ACHN (cell line): ENCODE results near the gene PCBP3.

ENCODE experiments used
- DNase-seq: peaks from one replicate; pipeline ENCODE4 v3.0.0-alpha.2; 2015
- in situ Hi-C: cut with HindIII; loops from 2 replicates; pipeline ENCODE4 v1.10.0; 2017; ENCODE audit warnings: low sequenced_read_pairs, low pct_ligation_motif_present, low pct_unique_long_range_greater_than_20kb

The PCBP3 gene

DNA sequence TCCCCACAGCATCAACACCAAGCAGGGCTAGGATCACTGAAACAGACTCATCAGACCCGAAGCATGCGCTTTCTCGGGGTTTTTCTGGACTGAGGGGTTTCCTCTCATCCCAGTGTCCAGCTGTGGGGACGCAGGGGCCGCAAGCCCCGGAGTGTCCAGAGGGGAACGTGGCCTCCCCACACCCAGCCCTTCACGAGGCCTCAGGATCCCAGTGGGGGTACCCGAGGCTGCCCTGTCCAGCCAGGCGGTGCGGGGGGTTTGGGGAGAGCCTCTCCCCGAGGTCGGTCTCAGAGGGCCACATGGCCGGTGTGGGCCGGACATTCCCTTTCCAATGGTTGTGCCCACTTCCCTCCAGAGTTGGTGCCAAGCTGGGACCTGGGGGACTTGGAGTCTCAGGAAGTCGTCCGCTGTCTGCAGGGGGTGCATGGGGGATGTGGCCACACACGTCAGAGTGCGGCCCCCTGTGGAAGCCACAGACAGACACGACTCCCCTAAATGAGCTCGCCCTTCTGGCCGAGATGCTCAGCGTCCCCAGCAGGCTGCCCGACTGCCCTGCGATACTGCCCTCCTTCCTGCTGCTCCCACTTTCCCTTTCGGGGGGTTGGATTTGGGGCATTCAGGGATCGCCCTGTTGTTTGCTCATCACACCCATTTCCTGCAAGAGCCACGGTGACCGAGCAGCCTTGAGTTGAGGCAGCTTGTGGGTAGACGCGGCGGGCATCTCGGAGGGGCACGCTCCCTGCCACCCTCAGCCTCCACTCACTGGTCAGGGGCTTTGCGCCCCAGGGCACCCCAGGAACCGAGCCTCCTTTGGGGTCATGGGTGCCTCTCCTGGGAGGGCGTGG is 342.2 kb downstream of the PCBP3 start:
- in situ Hi-C loops, result no loop called here
- DNase-seq, result no peak

DNA sequence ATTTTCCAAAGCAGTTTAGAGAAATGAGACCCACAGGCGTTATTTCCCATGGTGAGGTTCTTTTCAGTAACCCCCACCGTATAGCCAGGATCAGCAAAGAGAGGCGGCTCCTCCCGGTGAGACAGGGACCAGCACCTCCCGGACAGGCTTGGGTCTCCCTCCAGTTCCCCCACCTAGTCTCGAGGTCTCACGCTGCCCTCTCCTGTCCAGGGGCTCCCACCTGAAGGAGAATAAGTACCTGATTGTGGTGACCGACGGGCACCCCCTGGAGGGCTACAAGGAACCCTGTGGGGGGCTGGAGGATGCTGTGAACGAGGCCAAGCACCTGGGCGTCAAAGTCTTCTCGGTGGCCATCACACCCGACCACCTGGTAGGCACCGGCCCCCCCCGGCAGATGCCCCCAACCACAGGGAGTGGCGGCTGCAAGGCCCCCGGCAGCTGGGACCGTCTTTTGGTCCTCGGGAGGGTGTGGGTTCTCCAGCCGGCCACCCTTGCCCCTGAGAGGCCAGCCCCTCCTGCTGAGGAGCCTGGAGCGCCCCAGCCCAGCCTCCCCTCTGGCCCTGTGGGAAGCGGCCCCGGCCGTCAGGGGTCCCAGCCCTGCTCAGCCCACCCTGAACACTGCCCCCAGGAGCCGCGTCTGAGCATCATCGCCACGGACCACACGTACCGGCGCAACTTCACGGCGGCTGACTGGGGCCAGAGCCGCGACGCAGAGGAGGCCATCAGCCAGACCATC is 343.0 kb downstream of the PCBP3 start:
- DNase-seq, result no peak
- in situ Hi-C loops, result no loop called here

DNA sequence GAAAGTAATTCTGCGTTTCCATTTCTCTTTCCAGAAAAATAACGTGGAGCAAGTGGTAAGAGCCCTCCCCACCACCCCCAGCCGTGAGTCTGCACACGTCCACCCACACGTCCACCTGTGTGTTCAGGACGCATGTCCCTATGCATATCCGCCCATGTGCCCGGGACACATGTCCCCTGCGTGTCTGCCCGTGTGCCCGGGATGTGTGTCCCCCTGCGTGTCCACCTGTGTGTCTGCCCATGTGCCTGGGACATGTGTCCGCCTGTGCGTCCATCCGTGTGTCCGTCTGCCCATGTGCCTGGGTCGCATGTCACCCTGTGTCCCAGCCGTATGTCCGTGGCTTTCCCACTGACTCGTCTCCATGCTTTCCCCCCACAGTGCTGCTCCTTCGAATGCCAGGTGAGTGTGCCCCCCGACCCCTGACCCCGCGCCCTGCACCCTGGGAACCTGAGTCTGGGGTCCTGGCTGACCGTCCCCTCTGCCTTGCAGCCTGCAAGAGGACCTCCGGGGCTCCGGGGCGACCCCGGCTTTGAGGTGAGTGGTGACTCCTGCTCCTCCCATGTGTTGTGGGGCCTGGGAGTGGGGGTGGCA is 343.7 kb downstream of the PCBP3 start:
- no peak for DNase-seq
- in situ Hi-C loops, result no loop called here

DNA sequence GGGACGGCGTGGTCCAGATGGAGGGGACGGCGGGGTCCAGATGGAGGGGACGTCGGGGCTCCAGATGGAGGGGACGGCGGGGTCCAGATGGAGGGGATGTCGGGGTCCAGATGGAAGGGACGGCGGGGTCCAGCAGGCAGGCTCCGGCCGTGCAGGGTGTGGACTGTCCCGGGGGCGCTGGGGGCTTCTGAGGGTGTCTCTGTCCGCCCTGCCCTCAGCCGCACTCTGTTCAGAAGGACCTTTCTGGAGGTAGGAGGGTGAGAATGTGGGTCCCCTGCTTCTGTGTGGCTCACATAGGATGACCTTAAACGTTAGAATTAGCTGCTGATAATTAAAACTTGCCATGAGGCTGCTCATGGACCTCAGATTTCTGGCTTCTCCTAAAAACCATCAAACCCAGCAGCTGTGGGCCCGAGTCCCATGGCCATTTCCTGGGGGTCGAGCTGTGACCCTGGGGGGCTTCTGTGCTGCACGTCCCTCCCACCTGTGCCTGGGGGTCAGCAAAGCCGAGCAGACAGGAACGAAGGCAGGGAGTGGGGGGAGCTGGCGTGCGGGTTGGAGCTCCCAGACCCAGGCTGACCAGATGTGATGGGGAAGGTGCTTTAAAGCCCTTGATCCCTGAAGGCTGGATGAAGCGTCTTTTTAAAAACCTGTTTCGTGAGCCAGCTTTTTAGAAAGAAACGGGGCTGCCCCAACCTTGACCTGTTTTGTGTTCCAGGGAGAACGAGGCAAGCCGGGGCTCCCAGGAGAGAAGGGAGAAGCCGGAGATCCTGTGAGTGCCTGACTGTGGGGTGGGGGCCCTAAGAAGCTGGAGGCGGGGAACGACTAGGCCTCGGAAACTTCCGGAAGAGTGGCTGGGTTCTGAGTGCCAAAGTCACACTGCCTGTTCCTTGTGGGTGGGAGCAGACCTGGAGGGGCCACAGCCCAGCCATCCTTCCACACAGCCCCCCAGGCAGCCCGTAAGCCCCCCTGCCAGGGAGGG is 345.1 kb downstream of the PCBP3 start:
- in situ Hi-C loops, result no loop called here
- DNase-seq, result no peak

DNA sequence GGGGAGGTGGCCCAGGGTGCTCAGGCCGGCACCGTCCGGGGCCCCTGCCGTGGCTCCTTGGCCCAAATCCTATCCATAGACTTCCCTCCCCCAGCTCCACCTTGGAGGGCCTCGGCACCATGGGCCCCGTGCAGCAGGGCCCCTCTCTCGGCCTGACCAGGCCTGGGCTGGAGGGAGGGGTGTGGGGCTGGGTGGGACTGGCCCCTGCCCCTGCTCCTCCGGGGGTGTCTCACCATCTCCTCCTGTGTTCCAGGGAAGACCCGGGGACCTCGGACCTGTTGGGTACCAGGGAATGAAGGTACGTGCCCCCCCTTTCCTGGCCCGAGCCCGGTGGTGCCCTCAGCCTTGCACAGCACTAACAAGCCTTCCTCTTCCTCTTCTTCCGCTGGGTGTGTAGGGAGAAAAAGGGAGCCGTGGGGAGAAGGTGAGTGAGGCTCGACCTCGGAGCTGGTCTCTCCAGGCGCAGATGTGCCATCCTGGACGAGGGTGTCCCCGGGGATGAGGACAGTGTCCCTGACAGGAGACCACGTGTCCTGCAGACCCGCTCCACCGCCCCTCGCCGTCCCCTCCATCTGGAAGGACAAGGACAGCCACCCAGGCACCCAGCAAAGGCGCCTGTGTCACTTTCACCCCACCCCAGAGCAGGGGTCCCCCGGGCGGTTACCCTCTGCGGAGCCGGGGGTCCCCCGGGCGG is 346.0 kb downstream of the PCBP3 start:
- in situ Hi-C loops, result no loop called here
- DNase-seq, result no peak

DNA sequence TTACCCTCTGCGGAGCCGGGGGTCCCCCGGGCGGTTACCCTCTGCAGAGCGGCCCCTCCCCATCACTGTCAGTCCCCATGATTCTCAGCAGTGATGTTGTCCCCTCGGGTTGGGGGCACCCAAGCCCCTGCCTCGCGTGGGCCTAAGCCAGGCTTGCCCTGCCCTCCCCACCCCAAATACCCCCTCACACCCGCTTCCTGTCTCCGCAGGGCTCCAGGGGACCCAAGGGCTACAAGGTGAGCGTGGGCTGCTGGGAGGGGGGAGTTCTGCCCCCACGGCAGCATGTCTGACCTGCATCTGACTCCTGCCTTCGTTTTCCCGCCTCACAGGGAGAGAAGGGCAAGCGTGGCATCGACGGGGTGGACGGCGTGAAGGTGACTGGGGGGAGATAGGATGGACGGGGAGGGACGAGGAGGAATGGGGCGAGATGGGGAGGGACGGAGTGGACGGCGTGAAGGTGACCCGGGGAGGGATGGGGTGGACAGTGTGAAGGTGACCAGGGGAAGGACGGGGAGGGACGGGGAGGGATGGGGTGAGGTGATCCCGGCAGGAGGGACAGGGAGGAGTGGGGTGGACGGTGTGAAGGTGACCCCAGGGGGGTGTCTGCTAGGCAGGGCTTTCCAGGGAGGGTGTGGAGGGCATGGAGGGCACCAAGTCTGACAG is 346.7 kb downstream of the PCBP3 start:
- DNase-seq, result no peak
- in situ Hi-C loops, result no loop called here

DNA sequence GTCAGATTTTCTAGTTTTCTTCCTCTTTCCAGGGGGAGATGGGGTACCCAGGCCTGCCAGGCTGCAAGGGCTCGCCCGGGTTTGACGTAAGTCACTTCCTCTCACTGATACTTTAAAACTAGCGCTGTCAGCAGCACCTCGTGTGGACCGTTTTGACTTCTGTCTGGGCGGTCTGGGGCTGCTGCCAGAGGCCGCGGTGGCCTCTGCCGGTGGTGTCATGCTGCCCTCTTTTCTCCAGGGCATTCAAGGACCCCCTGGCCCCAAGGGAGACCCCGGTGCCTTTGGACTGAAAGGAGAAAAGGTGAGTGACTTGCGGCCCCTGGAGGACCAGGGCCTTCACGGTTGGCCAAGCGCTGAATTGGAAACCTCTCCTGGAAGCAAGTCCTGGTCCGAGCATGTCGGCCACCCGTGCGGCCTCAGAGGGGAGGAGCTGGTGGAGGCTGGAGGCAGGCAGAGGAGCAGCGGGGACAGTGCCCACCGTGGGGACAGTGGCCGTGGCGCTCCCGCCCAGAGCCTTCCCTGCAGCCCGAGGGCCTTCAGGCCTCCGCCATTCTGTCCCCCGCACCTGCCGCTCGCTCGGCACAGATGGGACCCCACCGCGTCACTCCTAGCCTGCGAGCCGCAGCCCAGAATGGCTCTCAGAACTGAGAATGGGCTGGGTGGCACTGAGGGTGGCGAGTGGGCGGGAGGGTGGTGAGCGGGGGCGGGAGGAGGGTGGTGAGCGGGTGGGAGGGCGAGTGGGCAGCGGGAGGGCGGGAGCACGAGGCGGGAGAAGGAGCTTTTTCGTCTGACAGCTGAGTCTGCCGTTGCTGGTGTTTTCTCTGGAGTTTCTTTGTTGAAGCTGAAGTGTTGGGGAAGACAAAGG is 347.4 kb downstream of the PCBP3 start:
- in situ Hi-C loops, result no loop called here

DNA sequence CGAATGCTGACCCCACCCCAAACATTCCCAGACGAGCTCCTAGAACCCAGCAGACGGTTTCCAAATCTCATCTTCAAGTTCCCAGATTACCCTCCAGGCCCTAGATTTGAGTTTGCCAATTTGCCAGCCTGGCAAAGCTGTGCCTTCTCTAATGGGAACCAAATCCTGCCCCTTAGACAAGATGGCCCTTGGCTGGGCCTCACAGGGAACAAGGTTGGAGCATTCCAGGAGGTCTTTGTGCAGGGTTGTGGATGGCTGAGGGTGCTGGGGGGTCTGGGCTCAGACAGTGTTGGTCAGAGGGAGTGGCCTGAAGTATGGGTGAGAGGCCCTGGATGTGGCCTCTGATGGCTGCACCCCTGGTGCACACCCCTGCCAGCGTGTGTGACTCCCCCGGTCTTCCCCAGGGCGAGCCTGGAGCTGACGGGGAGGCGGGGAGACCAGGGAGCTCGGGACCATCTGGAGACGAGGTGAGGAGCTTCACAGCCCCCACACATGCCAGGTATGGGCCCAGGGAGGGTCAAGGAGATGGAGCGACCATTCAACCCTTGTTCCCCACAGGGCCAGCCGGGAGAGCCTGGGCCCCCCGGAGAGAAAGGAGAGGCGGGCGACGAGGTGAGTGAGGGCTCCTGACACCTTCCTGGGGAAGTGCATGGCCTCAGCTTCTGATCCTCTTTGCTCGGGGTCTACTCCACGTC is 348.2 kb downstream of the PCBP3 start:
- DNase-seq, result no peak
- in situ Hi-C loops, result no loop called here

More for the DNA sequence above, 347.4 kb downstream of the PCBP3 start:
- no peak for DNase-seq
